GM18867 (cell line): ENCODE data around the gene DTX3L.
A peak's percentile ranks its signal among the peaks of the same experiment; 100 is the strongest.

Experiments used
- ATAC-seq: cut with Tn5 transposase; IDR thresholded peaks from one replicate; pipeline ENCODE4 v1.9.1; 2021; ENCODE audit warnings: mild to moderate bottlenecking, moderate library complexity; ENCODE audit not compliant: unreplicated experiment

Gene DTX3L

GRCh38 chr3:122602011-122602710 is 38.0 kb downstream of the DTX3L start:
- ATAC-seq = no peak

DNA sequence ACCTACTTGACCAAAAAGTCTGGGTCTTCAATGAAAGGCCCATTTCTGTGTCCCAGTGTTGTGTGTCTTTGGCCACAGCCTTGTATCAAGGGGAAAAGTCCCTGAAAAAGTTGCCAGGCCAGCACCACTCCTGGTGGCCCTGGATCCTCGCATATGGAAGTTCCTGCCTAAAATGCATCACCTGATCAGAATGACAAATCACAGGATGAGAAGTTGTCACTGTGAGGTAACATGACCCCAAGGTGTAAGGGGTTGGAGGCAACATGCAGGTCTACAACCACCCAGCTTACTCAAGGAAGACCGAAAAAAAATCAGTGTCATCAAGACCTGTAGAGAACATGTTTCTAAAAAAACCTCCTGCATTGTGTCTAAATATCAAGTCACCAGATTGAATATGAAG is 38.9 kb downstream of the DTX3L start:
- ATAC-seq = no peak

- no peak for ATAC-seq
Observed at GRCh38 chr3:122606330-122606729, 42.2 kb downstream of the DTX3L start.

DNA sequence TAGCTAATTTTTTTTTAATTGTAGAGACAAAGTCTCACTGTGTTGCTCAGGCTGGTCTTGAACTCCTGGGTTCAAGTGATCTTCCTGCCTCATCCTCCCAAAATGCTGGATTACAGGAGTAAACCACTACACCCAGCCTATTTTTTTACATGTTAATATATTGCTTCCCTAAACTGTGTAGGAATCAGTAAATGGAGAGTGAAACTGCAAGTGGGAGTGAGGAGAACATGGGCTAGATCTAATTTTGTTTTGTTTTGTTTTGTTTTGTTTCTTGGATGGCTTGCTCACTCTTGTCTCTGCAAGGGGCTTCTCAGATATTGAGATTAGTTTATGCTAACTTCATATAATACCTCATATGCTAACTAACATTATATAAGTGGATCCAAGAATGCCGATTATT is 44.8 kb downstream of the DTX3L start:
- no peak for ATAC-seq

GRCh38 chr3:122609798-122610559 is 45.8 kb downstream of the DTX3L start:
- peak; percentile 93 for ATAC-seq

DNA sequence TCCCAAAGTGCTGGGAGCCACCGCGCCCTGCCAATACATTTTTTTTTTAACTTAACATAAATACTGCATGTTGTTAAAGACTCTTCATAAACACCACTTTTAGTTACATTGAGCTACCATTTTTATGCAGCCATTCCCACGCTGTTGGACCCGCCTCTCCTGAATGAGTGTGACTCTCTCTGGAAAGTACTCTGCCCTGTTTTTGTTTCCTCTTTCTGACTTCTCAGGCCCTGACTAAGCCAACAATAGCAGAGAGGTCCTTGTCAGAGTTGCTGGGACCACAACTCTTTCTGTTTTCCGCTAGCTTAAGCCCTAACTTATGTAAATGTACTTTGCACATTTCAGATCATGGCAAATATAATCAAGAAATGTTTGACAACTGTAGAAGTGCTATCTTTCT is 48.6 kb downstream of the DTX3L start:
- no peak for ATAC-seq

DNA sequence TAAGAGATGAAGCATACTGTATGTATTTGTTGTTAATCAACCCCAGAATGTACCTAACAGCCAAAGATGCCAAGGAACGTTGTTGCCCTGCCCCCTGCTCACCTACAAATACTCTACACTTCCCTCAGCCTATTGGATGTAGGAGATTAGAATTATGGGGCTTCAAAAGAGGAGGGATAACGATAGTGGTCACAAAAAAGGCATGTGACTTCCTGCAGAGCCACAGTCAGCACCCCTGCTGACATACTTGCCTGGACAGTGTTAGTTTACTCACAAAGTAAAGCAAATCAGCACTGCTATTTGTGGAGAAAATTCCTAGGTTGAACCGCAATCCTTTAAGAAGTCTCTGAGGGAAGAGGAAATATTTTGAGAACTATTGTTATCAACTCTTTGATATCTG is 51.2 kb downstream of the DTX3L start:
- no peak for ATAC-seq

DNA sequence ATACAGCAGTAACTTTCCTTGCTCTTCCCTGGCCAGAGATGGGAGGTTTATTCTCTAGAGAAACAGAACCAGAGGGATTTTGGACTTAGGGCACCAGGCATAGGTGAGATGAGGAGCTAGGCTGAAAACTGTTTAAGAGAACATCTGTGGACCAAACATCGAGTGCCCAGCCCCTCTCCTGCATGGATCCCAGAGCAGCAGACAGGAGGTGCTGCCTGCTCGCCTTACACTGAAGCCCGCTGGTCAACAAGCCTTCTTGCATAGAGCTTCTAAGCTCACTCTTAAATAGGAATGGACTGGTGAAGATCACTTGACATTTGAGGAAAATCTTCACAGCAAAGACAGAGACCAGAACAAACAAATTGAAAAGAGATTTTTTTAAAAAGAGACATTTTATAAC is 54.5 kb downstream of the DTX3L start:
- no peak for ATAC-seq

- peak; percentile 33 for ATAC-seq
Observed at GRCh38 chr3:122619040-122619439, 54.9 kb downstream of the DTX3L start.

- ATAC-seq = no peak
Observed at GRCh38 chr3:122620399-122620798, 56.3 kb downstream of the DTX3L start.

DNA sequence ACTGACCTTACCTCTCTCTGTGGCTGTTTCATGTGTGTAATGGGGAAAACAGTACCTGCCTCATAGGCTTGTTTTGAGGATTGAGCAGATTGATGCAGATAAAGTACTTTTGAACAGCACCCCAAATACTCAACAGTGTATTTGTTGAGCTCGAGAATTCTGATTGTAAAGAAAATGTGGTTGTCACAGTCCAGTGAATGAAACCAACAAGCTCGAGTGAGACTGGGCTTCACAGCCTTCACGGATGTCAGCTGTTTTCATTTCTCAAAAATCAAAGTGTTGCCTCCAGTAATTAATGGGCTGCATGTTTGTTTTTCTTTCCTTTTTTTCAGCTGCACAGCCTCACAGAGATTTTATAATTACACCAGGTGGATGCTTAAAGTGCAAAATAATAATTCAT is 57.0 kb downstream of the DTX3L start:
- ATAC-seq = peak; percentile 49

GRCh38 chr3:122623031-122623829 is 59.1 kb downstream of the DTX3L start:
- ATAC-seq = no peak
